Tibial nerve (tissue), 4 donors: ENCODE measurements around the gene DPM2. TPM values are rescaled to one million over a fixed set of nuclear protein-coding genes. Genes with fewer than 3 reads are reported as not detected.

ENCODE experiments used
- DNase-seq, 2 donors: peaks; one replicate each; pipeline ENCODE4 v3.0.0-alpha.2; 2019; ENCODE audit warnings: low spot score in 2 of 2
- H3K27ac ChIP-seq, 4 donors: fragments of 200-600 bp; sonication (generic) in 3 of 4; one replicate each; pipeline ENCODE4 v1.5.1; 2017 to 2019; ENCODE audit warnings: mild to moderate bottlenecking in 1 of 4
- H3K27me3 ChIP-seq, 2 donors: fragments of 200-600 bp; sonication (generic) in 1 of 2; one replicate each; pipeline versions ENCODE4 v1.5.1 to v1.6.0; 2017 to 2019
- H3K36me3 ChIP-seq, 3 donors: fragments of 200-600 bp; sonication (generic); one replicate each; pipeline ENCODE4 v1.5.1; 2018 to 2019
- H3K4me1 ChIP-seq, 4 donors: fragments of 200-600 bp; sonication (generic) in 3 of 4; one replicate each; pipeline ENCODE4 v1.5.1; 2017 to 2019
- H3K4me3 ChIP-seq, 4 donors: fragments of 200-600 bp; sonication (generic) in 3 of 4; one replicate each; pipeline ENCODE4 v1.5.1; 2017 to 2019; ENCODE audit warnings: mild to moderate bottlenecking in 1 of 4, moderate library complexity in 1 of 4
- H3K9me3 ChIP-seq, 4 donors: fragments of 200-600 bp; sonication (generic) in 3 of 4; one replicate each; pipeline ENCODE4 v1.5.1; 2017 to 2019
- CTCF ChIP-seq, 5 experiments: fragments of 200-600 bp in 3 of 5; fragments of 450-650 bp in 2 of 5; sonication (generic) in 3 of 5; IDR thresholded peaks; one replicate each; pipeline ENCODE4 v1.5.1; 2016 to 2019; ENCODE audit warnings: antibody characterized with exemption in 5 of 5, mild to moderate bottlenecking in 3 of 5, moderate library complexity in 2 of 5
- EP300 ChIP-seq, 2 donors: sonication (generic); formaldehyde crosslinking; IDR thresholded peaks; one replicate each; pipeline ENCODE4 v1.6.1; 2017; ENCODE audit warnings: antibody characterized with exemption in 2 of 2, mild to moderate bottlenecking in 1 of 2
- POLR2A ChIP-seq, 2 donors: fragments of 450-650 bp; IDR thresholded peaks; one replicate each; pipeline ENCODE4 v1.6.1; 2017; ENCODE audit warnings: antibody characterized with exemption in 2 of 2, mild to moderate bottlenecking in 2 of 2, moderate library complexity in 2 of 2
- WGBS, 2 donors: methylation state at CpG; one replicate each; pipeline ENCODE4 v1.1.5; 2018; 5-methylcytosine and 5-hydroxymethylcytosine counted together
- total RNA-seq, 4 donors: library from RNA; depleted of rRNA; stranded (reverse); fragments of >200 nt; gene quantifications; one replicate each; pipeline ENCODE4 v1.1.0, GENCODE V29; 2016

DPM2 gene
- total RNA-seq, 4 donors from 2014 or later = 9.0 to 21.9 (median 14.7) TPM

GRCh38 chr9:127928676-127929624, 8.7 kb downstream of the DPM2 start:
- H3K36me3 ChIP-seq = peaks cover 0 to under 1% (median 0%) of the 10 kb centered on the region in 3 donors
- no peaks in the 10 kb centered on the region for H3K9me3 ChIP-seq
- DNase-seq = no peak
- no peak overlapping the region for H3K27ac ChIP-seq
- no peak for TF ChIP-seq EP300 (IDR thresholded peaks at IDR 0.05)
- no peak for TF ChIP-seq CTCF (IDR thresholded peaks at IDR 0.05)
- TF ChIP-seq POLR2A (IDR thresholded peaks at IDR 0.05) = no peak
- H3K27me3 ChIP-seq = peaks cover 0 to 45% of the 10 kb centered on the region in 2 donors
- WGBS, 2 donors = 69 to 77% methylated on average over 11 of the region's 11 CpGs
- H3K4me3 ChIP-seq = no peak overlapping the region
- peaks cover 0 to 39% (median 27%) of the 10 kb centered on the region in 4 donors for H3K4me1 ChIP-seq

GRCh38 chr9:127927988-127928675, 9.5 kb downstream of the DPM2 start:
- TF ChIP-seq CTCF (IDR thresholded peaks at IDR 0.05) (no peak), EP300 (IDR thresholded peaks at IDR 0.05) (no peak), POLR2A (IDR thresholded peaks at IDR 0.05) (no peak)
- no peaks in the 10 kb centered on the region for H3K36me3 ChIP-seq
- 35 to 47% methylated on average over 7 to 24 of the region's 24 CpGs for WGBS, 2 donors
- H3K27ac ChIP-seq = no peak overlapping the region
- no peak overlapping the region for H3K4me3 ChIP-seq
- H3K27me3 ChIP-seq = peaks cover 0 to 45% of the 10 kb centered on the region in 2 donors
- no peak for DNase-seq
- no peaks in the 10 kb centered on the region for H3K9me3 ChIP-seq
- H3K4me1 ChIP-seq = peaks cover 0 to 39% (median 27%) of the 10 kb centered on the region in 4 donors

DNA sequence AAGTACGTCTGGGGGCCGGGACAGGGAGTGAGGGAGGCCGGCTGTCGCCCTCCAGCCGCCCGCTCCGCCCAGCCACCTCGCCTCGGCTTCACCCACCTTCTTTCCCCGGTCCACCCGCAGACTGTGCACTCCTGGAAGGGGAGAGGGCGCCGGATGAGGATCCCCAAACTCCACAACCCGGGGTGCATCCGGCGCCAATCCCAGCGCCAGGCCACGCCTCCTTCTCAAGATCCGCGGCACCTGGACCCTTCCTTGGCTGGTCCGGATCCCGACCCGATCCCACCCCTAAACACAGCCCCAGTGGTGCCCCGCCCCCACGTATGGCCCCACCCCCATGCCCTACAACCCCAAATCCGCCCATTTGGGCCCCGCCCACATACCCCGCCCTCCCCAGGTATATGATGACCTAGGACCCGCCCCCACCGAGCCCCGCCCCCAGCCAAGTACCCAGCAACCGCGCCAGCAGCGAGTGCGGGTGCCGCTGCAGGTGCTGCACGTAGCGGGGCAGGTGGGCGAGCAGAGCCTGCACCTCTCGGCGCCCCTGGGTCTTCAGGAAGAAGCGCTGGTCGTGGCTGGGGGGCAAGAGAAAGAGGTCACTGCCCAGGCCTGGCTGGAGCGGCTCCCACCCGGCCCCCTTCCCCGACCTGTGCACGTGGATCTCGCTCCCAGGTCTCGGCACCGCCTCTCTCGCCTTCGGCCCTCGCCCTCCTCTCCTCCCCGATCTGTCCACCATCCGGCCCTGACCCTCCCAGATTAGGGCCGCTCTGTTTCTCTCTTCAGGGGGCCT, 10.3 kb downstream of the DPM2 start:
- DNase-seq = no peak
- H3K4me1 ChIP-seq = peaks cover 0 to 39% (median 27%) of the 10 kb centered on the region in 4 donors
- peak overlapping the region in 2 of 4 donors; percentile 12 to 32 for H3K4me3 ChIP-seq
- H3K9me3 ChIP-seq = no peaks in the 10 kb centered on the region
- 9 to 17% methylated on average over 15 to 25 of the region's 56 CpGs for WGBS, 2 donors
- no peak overlapping the region for H3K27ac ChIP-seq
- peaks cover 0 to 45% of the 10 kb centered on the region in 2 donors for H3K27me3 ChIP-seq
- H3K36me3 ChIP-seq = no peaks in the 10 kb centered on the region
- TF ChIP-seq POLR2A (IDR thresholded peaks at IDR 0.05) = no peak
- TF ChIP-seq EP300 (IDR thresholded peaks at IDR 0.05) = no peak
- TF ChIP-seq CTCF (IDR thresholded peaks at IDR 0.05) = no peak

GRCh38 chr9:127926906-127927200, 10.8 kb downstream of the DPM2 start:
- Histone ChIP-seq H3K9me3 (no peaks in the 10 kb centered on the region), H3K27me3 (peaks cover 0 to 45% of the 10 kb centered on the region in 2 donors), H3K27ac (no peak overlapping the region), H3K36me3 (no peaks in the 10 kb centered on the region), H3K4me1 (peaks cover 0 to 41% (median 29%) of the 10 kb centered on the region in 4 donors), H3K4me3 (peak overlapping the region in 2 of 4 donors; percentile 12 to 32)
- TF ChIP-seq EP300 (IDR thresholded peaks at IDR 0.05) = no peak
- 29 to 38% methylated on average over 5 to 19 of the region's 19 CpGs for WGBS, 2 donors
- DNase-seq = no peak
